BJ (cell line): ENCODE results near the gene VASP. TPM values are rescaled to one million over a fixed set of nuclear protein-coding genes. Genes with fewer than 3 reads are reported as not detected.
A peak's percentile ranks its signal among the peaks of the same experiment; 100 is the strongest.

Experiments used
- CTCF ChIA-PET: fragments of 350-600 bp; formaldehyde crosslinking; extraction: SDS; loops from one replicate; lab custom pipeline; 2021; ENCODE audit warnings: antibody characterized with exemption, inconsistent platforms; lab: Yijun Ruan, JAX
- POLR2A ChIA-PET: fragments of 300-600 bp; sonication (Branson Sonifier 250); formaldehyde crosslinking; extraction: SDS; loops from one replicate; lab custom pipeline; 2021; ENCODE audit warnings: antibody characterized with exemption; lab: Charles Lee
- DNase-seq: peaks from one replicate; pipeline ENCODE4 v3.0.0-alpha.2; 2011; ENCODE audit warnings: low read depth
- H3K27me3 ChIP-seq: 2 replicates; pipeline ENCODE4 v1.6.0; 2011; ENCODE audit warnings: low read length; ENCODE audit not compliant: control insufficient read depth, insufficient read depth
- H3K36me3 ChIP-seq: 2 replicates; pipeline ENCODE4 v1.5.1; 2011; ENCODE audit warnings: low read length; ENCODE audit not compliant: control insufficient read depth, insufficient read depth
- H3K4me3 ChIP-seq: 2 replicates; pipeline ENCODE4 v1.5.1; 2011; ENCODE audit warnings: low read depth, mild to moderate bottlenecking, control low read depth, low read length
- CTCF ChIP-seq: IDR thresholded peaks from 2 replicates; pipeline ENCODE4 v1.5.1; 2011; ENCODE audit warnings: low read depth, mild to moderate bottlenecking, control low read depth, inconsistent platforms, low read length, moderate library complexity; ENCODE audit not compliant: insufficient read depth
- polyA plus RNA-seq: library from polyadenylated mRNA; depleted of rRNA; stranded (reverse); fragments of >200 nt; gene quantifications from 2 replicates; pipeline ENCODE4 v1.2.3, GENCODE V29; 2011

VASP gene
- polyA plus RNA-seq, 1 experiment: 117 TPM

DNA sequence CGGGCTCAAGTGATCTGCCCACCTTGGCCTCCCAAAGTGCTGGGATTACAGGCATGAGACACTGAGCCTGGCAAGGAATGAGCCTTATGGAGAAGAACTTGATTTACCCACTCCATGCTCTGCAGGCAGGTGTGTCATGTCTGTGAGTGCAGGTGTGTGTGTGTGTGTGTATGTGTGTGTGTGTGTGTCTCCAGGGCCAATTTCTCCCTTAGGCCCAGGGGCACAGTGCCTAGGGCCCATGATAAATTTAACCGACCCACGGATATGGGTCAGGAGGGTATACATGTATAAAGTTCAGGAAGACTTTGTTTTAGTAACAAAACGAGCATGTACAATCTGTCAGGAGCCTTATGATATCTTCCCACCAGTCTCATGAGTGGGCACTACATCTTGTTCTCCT is 44.0 kb upstream of the VASP start:
- Histone ChIP-seq H3K27me3 (no peaks in the 10 kb centered on the region), H3K4me3 (no peak overlapping the region), H3K36me3 (no peaks in the 10 kb centered on the region)
- TF ChIP-seq CTCF: no peak
- CTCF ChIA-PET: interaction anchor here (1.5 to 2.4 kb wide), 2 partner anchors 10 to 24 kb away, joined by 6 to 12 read pairs; no protein-coding TSS in a partner anchor
- DNase-seq: no peak
- POLR2A ChIA-PET: no interaction called here

- no peak for TF ChIP-seq CTCF
- DNase-seq: no peak
- POLR2A ChIA-PET: no interaction called here
- no peak overlapping the region for H3K4me3 ChIP-seq
- H3K36me3 ChIP-seq: no peaks in the 10 kb centered on the region
- no peaks in the 10 kb centered on the region for H3K27me3 ChIP-seq
- CTCF ChIA-PET: interaction anchor here (0.9 to 1.0 kb wide), 2 partner anchors 9 to 15 kb away, joined by 4 read pairs; no protein-coding TSS in a partner anchor
Observed at GRCh38 chr19:45464274-45464673, 43.0 kb upstream of the VASP start.

- no peak for TF ChIP-seq CTCF
- DNase-seq: no peak
- ChIA-PET POLR2A (no interaction called here), CTCF (interaction anchor here (0.9 to 1.0 kb wide), 2 partner anchors 9 to 14 kb away, joined by 4 read pairs; no protein-coding TSS in a partner anchor)
- no peaks in the 10 kb centered on the region for H3K27me3 ChIP-seq
- H3K4me3 ChIP-seq: no peak overlapping the region
- H3K36me3 ChIP-seq: no peaks in the 10 kb centered on the region
Observed at GRCh38 chr19:45464852-45465441, 42.3 kb upstream of the VASP start.

DNA sequence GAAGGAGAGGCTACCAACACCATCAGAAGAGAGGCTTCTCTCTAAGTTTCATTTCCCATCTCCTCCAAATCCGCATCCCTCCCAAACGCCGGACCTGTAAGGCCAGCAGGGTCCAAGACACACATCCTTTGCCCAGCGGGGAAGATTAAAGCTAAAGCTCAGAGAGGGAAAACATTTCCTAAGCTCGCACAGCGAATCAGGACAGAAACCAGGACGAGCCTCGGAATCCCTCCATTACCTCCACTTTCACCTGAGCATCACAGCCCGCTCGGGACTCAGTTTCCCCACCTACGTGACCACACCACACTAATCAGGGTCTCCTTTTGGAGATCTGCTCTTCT is 40.2 kb upstream of the VASP start:
- DNase-seq: no peak
- no peaks in the 10 kb centered on the region for H3K27me3 ChIP-seq
- H3K4me3 ChIP-seq: peak overlapping the region; percentile 77
- POLR2A ChIA-PET: interaction anchor here (0.6 to 1.5 kb wide), 3 partner anchors 11 to 125 kb away, joined by 3 to 11 read pairs (median 5); no protein-coding TSS in a partner anchor
- H3K36me3 ChIP-seq: no peaks in the 10 kb centered on the region
- CTCF ChIA-PET: interaction anchor here (0.6 to 4.7 kb wide), 5 partner anchors 11 to 226 kb away, joined by 3 to 64 read pairs (median 22); partner anchors contain the start of gene QPCTL
- no peak for TF ChIP-seq CTCF

DNA sequence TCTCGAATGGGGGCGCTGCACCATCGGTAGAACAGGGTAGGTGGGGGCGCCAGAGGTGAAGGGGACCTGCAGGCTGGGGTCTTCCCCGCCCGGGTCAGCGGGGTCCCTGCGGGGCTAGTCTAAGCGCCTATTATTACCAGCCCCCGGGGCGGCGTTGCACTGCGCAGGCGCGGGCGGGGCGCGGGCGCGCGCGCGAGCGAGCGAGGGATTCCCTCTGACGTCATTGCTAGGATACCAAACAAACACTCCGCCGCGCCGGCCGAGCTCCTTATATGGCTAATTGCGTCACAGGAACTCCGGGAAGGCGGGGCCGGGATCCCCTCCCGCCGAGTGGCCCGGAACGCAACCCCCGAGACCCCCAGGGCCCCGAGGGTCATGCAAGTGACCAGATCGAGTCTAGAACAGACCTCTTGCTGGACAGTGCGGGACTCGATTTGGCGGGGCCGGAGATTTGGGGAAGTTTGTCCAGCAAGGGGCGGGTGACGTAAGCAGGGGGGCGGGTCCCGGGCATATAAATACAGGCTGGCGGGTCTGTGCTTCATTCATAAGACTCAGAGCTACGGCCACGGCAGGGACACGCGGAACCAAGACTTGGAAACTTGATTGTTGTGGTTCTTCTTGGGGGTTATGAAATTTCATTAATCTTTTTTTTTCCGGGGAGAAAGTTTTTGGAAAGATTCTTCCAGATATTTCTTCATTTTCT is 39.7 kb upstream of the VASP start, which contains the start of gene FOSB:
Gene FOSB, plus strand, starts transcription at position 541 of the 703 bp plus-strand sequence. CDS start 591 bp downstream, outside the sequence.
- CTCF ChIA-PET: interaction anchor here (0.6 to 4.7 kb wide), 5 partner anchors 11 to 43 kb away, joined by 3 to 64 read pairs (median 22); no protein-coding TSS in a partner anchor
- DNase-seq: no peak

More for the DNA sequence above, 39.7 kb upstream of the VASP start, which contains the start of gene FOSB:
- TF ChIP-seq CTCF: no peak
- POLR2A ChIA-PET: interaction anchor here (1.0 to 1.5 kb wide), 2 partner anchors 12 to 13 kb away, joined by 5 to 11 read pairs; no protein-coding TSS in a partner anchor
- H3K4me3 ChIP-seq: peak within 1 kb of the TSS; percentile 77
- H3K36me3 ChIP-seq: no peaks in the 10 kb centered on the region
- H3K27me3 ChIP-seq: no peaks in the 10 kb centered on the region
